ENCODE results near the gene SYNE2.
"Not testable (repeated sequence)": the region's sequence is repeated elsewhere in the genome, so short reads cannot be mapped to it uniquely, and the experiment has no call there.

Gene SYNE2

DNA sequence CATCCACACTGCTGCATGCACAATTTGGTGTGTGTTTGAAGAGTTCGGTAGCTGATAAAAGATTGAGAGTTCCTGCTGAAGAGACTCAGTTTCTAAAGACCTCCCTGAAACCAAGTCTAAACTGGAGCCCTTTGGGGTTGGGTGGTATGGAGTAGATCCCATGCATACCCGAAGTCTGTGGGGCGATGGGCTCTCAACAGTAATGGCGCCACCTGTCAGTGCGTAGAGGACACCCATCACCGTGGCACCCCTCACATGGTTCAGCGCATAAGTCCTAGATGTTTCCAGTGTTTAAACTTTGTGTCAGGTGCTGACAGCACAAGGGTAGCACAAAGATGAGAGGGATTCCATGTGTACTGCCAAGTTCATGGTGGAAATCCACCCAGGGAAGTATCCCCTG, 355.5 kb downstream of the SYNE2 start:
- Histone ChIP-seq H3K36me3 (replicated peaks) (no peaks in the 10 kb centered on the region), H3K27ac (no peak overlapping the region), H3K27me3 (replicated peaks) (no peaks in the 10 kb centered on the region), H3K4me3 (ENCODE audit: low read depth, low read length) (no peak overlapping the region)
- no peak for DNase-seq
- no peak for TF ChIP-seq CTCF (IDR thresholded peaks at IDR 0.05; ENCODE audit: low read depth, low read length, missing control alignments)
- in situ Hi-C loops (cut with HindIII; ENCODE audit: low pct_ligation_motif_present, low sequenced_read_pairs), result no loop called here

DNA sequence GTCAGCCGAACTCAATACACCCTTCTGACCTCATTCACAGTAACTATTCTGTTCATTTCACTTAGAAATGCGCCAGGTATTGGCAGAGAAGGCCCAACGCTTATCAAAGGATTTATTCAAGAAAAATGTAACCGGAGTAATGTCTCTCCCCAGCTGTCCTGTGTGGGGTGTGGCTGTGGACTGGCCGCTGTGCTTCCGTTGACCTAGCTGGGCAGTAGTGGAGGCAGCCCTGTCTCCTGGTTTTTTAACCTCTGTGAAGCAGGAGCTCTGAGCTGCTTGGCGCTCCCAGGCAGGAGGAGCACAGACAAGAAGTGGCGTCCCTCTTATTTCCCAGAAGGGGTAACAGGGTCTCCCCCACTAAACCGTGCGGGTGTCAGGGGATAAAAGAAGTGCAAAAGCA, 356.2 kb downstream of the SYNE2 start:
- Histone ChIP-seq H3K27me3 (replicated peaks) (no peaks in the 10 kb centered on the region), H3K4me3 (ENCODE audit: low read depth, low read length) (no peak overlapping the region), H3K36me3 (replicated peaks) (no peaks in the 10 kb centered on the region), H3K27ac (no peak overlapping the region)
- no peak for DNase-seq
- in situ Hi-C loops (cut with HindIII; ENCODE audit: low pct_ligation_motif_present, low sequenced_read_pairs), result no loop called here
- no peak for TF ChIP-seq CTCF (IDR thresholded peaks at IDR 0.05; ENCODE audit: low read depth, low read length, missing control alignments)

DNA sequence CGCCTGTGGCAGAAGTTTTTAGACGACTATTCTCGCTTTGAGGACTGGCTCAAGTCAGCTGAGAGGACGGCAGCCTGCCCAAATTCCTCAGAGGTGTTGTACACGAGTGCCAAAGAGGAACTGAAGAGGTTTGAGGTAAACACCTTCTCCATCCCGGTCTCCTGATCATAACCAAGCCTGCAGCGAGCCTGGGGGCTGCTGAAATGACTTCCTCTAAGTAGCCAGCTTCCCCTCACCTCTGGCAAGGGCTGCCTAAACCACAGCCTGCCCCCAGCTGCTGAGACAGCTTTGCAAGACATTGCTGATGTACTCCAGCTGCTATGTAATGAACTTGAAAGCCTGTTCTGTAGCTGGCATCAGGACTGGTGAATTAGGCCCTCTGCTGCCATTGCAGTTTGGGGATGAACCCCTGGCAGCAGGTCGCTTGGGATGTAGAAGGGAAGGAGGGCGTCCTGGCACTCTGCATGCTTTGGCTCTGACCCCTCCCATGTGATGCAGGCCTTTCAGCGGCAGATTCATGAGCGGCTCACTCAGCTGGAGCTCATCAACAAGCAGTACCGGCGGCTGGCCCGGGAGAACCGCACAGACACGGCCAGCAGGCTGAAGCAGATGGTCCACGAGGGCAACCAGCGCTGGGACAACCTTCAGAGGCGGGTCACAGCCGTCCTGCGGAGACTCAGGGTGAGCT, 356.8 kb downstream of the SYNE2 start:
- in situ Hi-C loops (cut with HindIII; ENCODE audit: low pct_ligation_motif_present, low sequenced_read_pairs), result no loop called here
- H3K27ac ChIP-seq, result no peak overlapping the region
- no peak overlapping the region for H3K4me3 ChIP-seq (ENCODE audit: low read depth, low read length)
- H3K36me3 ChIP-seq (replicated peaks), result no peaks in the 10 kb centered on the region
- DNase-seq, result no peak
- H3K27me3 ChIP-seq (replicated peaks), result no peaks in the 10 kb centered on the region
- no peak for TF ChIP-seq CTCF (IDR thresholded peaks at IDR 0.05; ENCODE audit: low read depth, low read length, missing control alignments)

DNA sequence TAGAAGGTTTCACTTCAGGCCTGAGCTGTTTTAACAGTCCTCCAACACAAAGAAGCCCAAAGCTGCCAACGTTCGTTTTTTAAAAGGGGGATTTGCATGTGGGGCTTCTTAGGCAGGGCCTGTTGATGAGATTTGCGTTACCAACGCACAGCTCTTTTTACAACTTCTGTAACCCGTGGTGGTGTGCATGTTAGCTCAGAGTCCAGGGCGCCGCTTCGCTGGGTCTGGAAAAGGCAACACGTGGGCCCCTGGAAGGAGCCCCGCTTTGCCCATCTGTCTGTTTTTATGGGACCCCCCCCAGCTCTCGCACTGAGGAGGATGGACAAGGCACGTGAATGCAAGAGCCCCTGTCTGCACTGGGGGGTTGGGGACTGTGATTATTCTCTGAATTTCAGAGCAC, 357.4 kb downstream of the SYNE2 start:
- in situ Hi-C loops (cut with HindIII; ENCODE audit: low pct_ligation_motif_present, low sequenced_read_pairs), result no loop called here
- Histone ChIP-seq H3K27ac (no peak overlapping the region), H3K36me3 (replicated peaks) (no peaks in the 10 kb centered on the region)

DNA sequence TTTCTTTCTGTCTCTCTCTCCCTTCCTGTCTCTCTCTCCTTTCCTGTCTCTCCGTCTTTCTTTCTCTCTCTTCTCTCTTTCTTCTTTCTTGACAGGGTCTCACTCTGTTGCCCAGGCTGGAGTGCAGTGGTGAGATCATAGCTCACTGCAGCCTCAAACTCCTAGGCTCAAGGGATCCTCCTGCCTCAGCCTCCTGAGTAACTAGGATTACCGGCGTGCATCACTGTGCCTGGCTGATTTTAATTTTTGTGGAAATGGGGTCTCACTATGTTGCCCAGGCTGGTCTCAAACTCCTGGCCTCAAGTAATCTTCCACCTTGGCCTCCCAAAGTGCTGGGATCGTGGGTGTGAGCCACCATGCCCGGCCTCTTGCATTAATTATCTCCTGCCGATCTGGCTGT, 358.1 kb downstream of the SYNE2 start:
- H3K27ac ChIP-seq; H3K36me3 ChIP-seq (replicated peaks); DNase-seq; in situ Hi-C loops (cut with HindIII; ENCODE audit: low pct_ligation_motif_present, low sequenced_read_pairs); H3K27me3 ChIP-seq (replicated peaks); H3K4me3 ChIP-seq (ENCODE audit: low read depth, low read length): not testable (repeated sequence)

More for the DNA sequence above, 357.4 kb downstream of the SYNE2 start:
- H3K27me3 ChIP-seq (replicated peaks), result no peaks in the 10 kb centered on the region
- no peak for TF ChIP-seq CTCF (IDR thresholded peaks at IDR 0.05; ENCODE audit: low read depth, low read length, missing control alignments)
- DNase-seq, result no peak
- no peak overlapping the region for H3K4me3 ChIP-seq (ENCODE audit: low read depth, low read length)

- H3K36me3 ChIP-seq (replicated peaks), result no peaks in the 10 kb centered on the region
- H3K4me3 ChIP-seq (ENCODE audit: low read depth, low read length), result no peak overlapping the region
- TF ChIP-seq CTCF (IDR thresholded peaks at IDR 0.05; ENCODE audit: low read depth, low read length, missing control alignments), result no peak
Observed at GRCh38 chr14:64212666-64213065, 359.9 kb downstream of the SYNE2 start.

More at GRCh38 chr14:64212666-64213065, 359.9 kb downstream of the SYNE2 start:
- in situ Hi-C loops (cut with HindIII; ENCODE audit: low pct_ligation_motif_present, low sequenced_read_pairs), result no loop called here
- Histone ChIP-seq H3K27me3 (replicated peaks) (no peaks in the 10 kb centered on the region), H3K27ac (no peak overlapping the region)
- no peak for DNase-seq
